Astrocyte (in vitro differentiated cells and primary cell): ENCODE data around the gene UBE2L6. TPM values are rescaled to one million over a fixed set of nuclear protein-coding genes. Genes with fewer than 3 reads are reported as not detected.

ENCODE experiments used
- DNase-seq: peaks from one replicate; pipeline ENCODE4 v3.0.0-alpha.2; 2010; ENCODE audit warnings: low read depth
- FAIRE-seq: peaks from 2 replicates; lab custom pipeline; 2011; peaks lifted over from hg19 to GRCh38; lab: Jason Lieb, UNC
- H2AFZ ChIP-seq: 2 replicates; pipeline ENCODE4 v1.6.0; 2012; ENCODE audit warnings: low read depth, low read length, inconsistent platforms
- H3K27ac ChIP-seq: 2 replicates; pipeline ENCODE4 v1.5.1; 2011; ENCODE audit warnings: low read depth, low read length, inconsistent platforms
- H3K27me3 ChIP-seq: 2 replicates; pipeline ENCODE4 v1.6.0; 2011; ENCODE audit warnings: low read length, inconsistent platforms; ENCODE audit not compliant: insufficient read depth
- H3K36me3 ChIP-seq: 2 replicates; pipeline ENCODE4 v1.5.1; 2011; ENCODE audit warnings: low read length, inconsistent platforms; ENCODE audit not compliant: insufficient read depth
- H3K4me1 ChIP-seq: 2 replicates; pipeline ENCODE4 v1.5.1; 2011; ENCODE audit warnings: low read length, inconsistent platforms; ENCODE audit not compliant: insufficient read depth
- H3K4me2 ChIP-seq: 2 replicates; pipeline ENCODE4 v1.6.0; 2012; ENCODE audit warnings: low read length, inconsistent platforms
- H3K4me3 ChIP-seq: 2 replicates; pipeline ENCODE4 v1.5.1; 2011; ENCODE audit warnings: low read depth, mild to moderate bottlenecking, low read length, inconsistent platforms; ENCODE audit not compliant: insufficient read depth
- H3K79me2 ChIP-seq: 2 replicates; pipeline ENCODE4 v1.6.0; 2012; ENCODE audit warnings: mild to moderate bottlenecking, low read length, inconsistent platforms; ENCODE audit not compliant: insufficient read depth
- H3K9ac ChIP-seq: 2 replicates; pipeline ENCODE4 v1.6.0; 2012; ENCODE audit warnings: mild to moderate bottlenecking, low read length, inconsistent platforms
- H3K9me3 ChIP-seq: 2 replicates; pipeline ENCODE4 v1.5.1; 2012; ENCODE audit warnings: low read depth, mild to moderate bottlenecking, low read length, inconsistent platforms; ENCODE audit not compliant: insufficient read depth
- H4K20me1 ChIP-seq: 2 replicates; pipeline ENCODE4 v1.6.0; 2012; ENCODE audit warnings: low read length, inconsistent platforms; ENCODE audit not compliant: insufficient read depth
- H3K27ac Mint-ChIP-seq: one replicate; pipeline ENCODE4 v1.8.0; 2021; ENCODE audit warnings: mild to moderate bottlenecking, mixed read lengths; ENCODE audit not compliant: unreplicated experiment
- H3K27me3 Mint-ChIP-seq: one replicate; pipeline ENCODE4 v1.8.0; 2021; ENCODE audit warnings: low read depth, mixed read lengths; ENCODE audit not compliant: unreplicated experiment
- H3K36me3 Mint-ChIP-seq: one replicate; pipeline ENCODE4 v1.8.0; 2021; ENCODE audit warnings: low read depth, mixed read lengths; ENCODE audit not compliant: unreplicated experiment
- H3K4me1 Mint-ChIP-seq: one replicate; pipeline ENCODE4 v1.8.0; 2021; ENCODE audit warnings: low read depth, mixed read lengths; ENCODE audit not compliant: unreplicated experiment
- H3K4me3 Mint-ChIP-seq: one replicate; pipeline ENCODE4 v1.8.0; 2021; ENCODE audit warnings: mild to moderate bottlenecking, moderate library complexity, mixed read lengths; ENCODE audit not compliant: unreplicated experiment
- H3K9me3 Mint-ChIP-seq: one replicate; pipeline ENCODE4 v1.8.0; 2021; ENCODE audit warnings: mild to moderate bottlenecking, mixed read lengths; ENCODE audit not compliant: unreplicated experiment
- CTCF ChIP-seq: IDR thresholded peaks from 2 replicates; pipeline ENCODE4 v1.5.1; 2011; ENCODE audit warnings: low read depth, mild to moderate bottlenecking, inconsistent platforms, low read length, moderate library complexity; ENCODE audit not compliant: insufficient read depth
- EZH2 ChIP-seq: IDR thresholded peaks from 2 replicates; pipeline ENCODE4 v1.6.1; 2012; ENCODE audit warnings: mild to moderate bottlenecking, low read length, inconsistent platforms; ENCODE audit not compliant: insufficient read depth
- total RNA-seq: library from RNA; stranded (reverse); gene quantifications from 2 replicates; pipeline ENCODE4 v1.2.1, GENCODE V29; 2021

UBE2L6 gene
- total RNA-seq, 1 donor from 2014 or later, result 159 TPM

GRCh38 chr11:57544566-57544965, 22.9 kb downstream of the UBE2L6 start:
- FAIRE-seq (no peak), DNase-seq (no peak)
- Mint-ChIP-seq H3K4me3 (no peak overlapping the region), H3K9me3 (no peaks in the 10 kb centered on the region), H3K27ac (no peak overlapping the region), H3K27me3 (peaks cover 17% of the 10 kb centered on the region), H3K36me3 (peaks cover 10% of the 10 kb centered on the region), H3K4me1 (peaks cover 4% of the 10 kb centered on the region)
- Histone ChIP-seq H2AFZ (no peak overlapping the region), H4K20me1 (no peaks in the 10 kb centered on the region), H3K4me3 (no peak overlapping the region), H3K36me3 (no peaks in the 10 kb centered on the region), H3K27me3 (no peaks in the 10 kb centered on the region), H3K9ac (no peak overlapping the region), H3K9me3 (no peaks in the 10 kb centered on the region), H3K4me1 (no peaks in the 10 kb centered on the region), H3K4me2 (no peak overlapping the region), H3K27ac (no peak overlapping the region), H3K79me2 (no peaks in the 10 kb centered on the region)
- TF ChIP-seq CTCF, result no peak
- no peak for TF ChIP-seq EZH2

GRCh38 chr11:57543593-57543992, 23.9 kb downstream of the UBE2L6 start:
- Histone ChIP-seq H3K27me3 (no peaks in the 10 kb centered on the region), H3K4me1 (no peaks in the 10 kb centered on the region), H3K4me3 (no peak overlapping the region), H3K79me2 (no peaks in the 10 kb centered on the region), H3K9me3 (no peaks in the 10 kb centered on the region), H3K9ac (no peak overlapping the region), H3K27ac (no peak overlapping the region), H2AFZ (no peak overlapping the region), H3K4me2 (no peak overlapping the region), H4K20me1 (no peaks in the 10 kb centered on the region), H3K36me3 (no peaks in the 10 kb centered on the region)
- Mint-ChIP-seq H3K27me3 (peaks cover 17% of the 10 kb centered on the region), H3K9me3 (peaks cover 2% of the 10 kb centered on the region), H3K36me3 (peaks cover 9% of the 10 kb centered on the region), H3K4me1 (peaks cover 4% of the 10 kb centered on the region), H3K27ac (no peak overlapping the region), H3K4me3 (no peak overlapping the region)
- TF ChIP-seq EZH2 (no peak), CTCF (no peak)
- DNase-seq (no peak), FAIRE-seq (no peak)

- peaks cover 6% of the 10 kb centered on the region for H3K36me3 Mint-ChIP-seq
- H3K9me3 ChIP-seq, result no peaks in the 10 kb centered on the region
- no peak overlapping the region for H3K4me3 Mint-ChIP-seq
- H3K27ac ChIP-seq, result no peak overlapping the region
- no peak overlapping the region for H3K4me2 ChIP-seq
- H3K9me3 Mint-ChIP-seq, result peaks cover 2% of the 10 kb centered on the region
- H3K4me1 ChIP-seq, result no peaks in the 10 kb centered on the region
- H3K4me3 ChIP-seq, result no peak overlapping the region
- H3K27me3 ChIP-seq, result no peaks in the 10 kb centered on the region
- no peak overlapping the region for H3K9ac ChIP-seq
- no peak overlapping the region for H2AFZ ChIP-seq
- no peak overlapping the region for H3K27ac Mint-ChIP-seq
- TF ChIP-seq EZH2 (no peak), CTCF (no peak)
- no peaks in the 10 kb centered on the region for H4K20me1 ChIP-seq
- FAIRE-seq, result no peak
- peaks cover 4% of the 10 kb centered on the region for H3K4me1 Mint-ChIP-seq
- no peaks in the 10 kb centered on the region for H3K36me3 ChIP-seq
- H3K79me2 ChIP-seq, result no peaks in the 10 kb centered on the region
- H3K27me3 Mint-ChIP-seq, result peaks cover 17% of the 10 kb centered on the region
- DNase-seq, result no peak
Observed at GRCh38 chr11:57542582-57542981, 24.9 kb downstream of the UBE2L6 start.
